NCI-H2196 treated with DMSO at 0.1 percent for 48 hours (cell line): ENCODE results near the gene OTUB2.

Source experiments
- DNase-seq: peaks from one replicate; lab custom pipeline; 2025; ENCODE audit not compliant: unreplicated experiment; lab: John Stamatoyannopoulos, UW

The OTUB2 gene

DNA sequence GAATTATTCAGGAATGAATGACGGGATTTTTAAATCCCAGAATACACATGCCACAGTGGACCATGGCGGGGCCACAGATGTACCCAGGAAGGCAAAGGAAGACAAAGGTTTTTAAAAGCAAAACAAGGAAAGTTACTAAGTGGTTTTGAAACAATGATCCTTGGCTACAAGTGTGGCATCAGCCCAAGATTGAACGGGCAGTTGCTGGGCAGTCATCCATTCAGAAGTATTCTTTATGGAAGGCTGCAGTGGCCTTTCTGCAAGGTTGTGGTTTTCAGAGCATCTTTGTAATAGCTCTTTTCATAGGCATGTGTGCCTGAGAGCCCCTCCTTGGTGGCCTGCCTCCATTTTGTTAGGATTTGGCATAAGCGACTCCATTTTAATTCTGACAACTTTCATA lies 71.0 kb downstream of the OTUB2 start:
- DNase-seq: no peak
